GM19193 (cell line): ENCODE data around the gene ACTL6B.

Source experiments
- POLR2A ChIP-seq: IDR thresholded peaks from 4 replicates; pipeline ENCODE4 v1.6.1; 2011; ENCODE audit not compliant: insufficient read depth, insufficient read length; ENCODE audit errors: extremely low read depth

The ACTL6B gene

GRCh38 chr7:100686201-100686821 lies 30.1 kb upstream of the ACTL6B start:
- TF ChIP-seq POLR2A = no peak

GRCh38 chr7:100685631-100686145 lies 29.4 kb upstream of the ACTL6B start:
- no peak for TF ChIP-seq POLR2A

- no peak for TF ChIP-seq POLR2A
These were observed 28.9 kb upstream of the ACTL6B start for GRCh38 chr7:100685049-100685605.

- TF ChIP-seq POLR2A = no peak
These were observed 28.3 kb upstream of the ACTL6B start for GRCh38 chr7:100684534-100685042.

GRCh38 chr7:100683659-100684533 lies 27.6 kb upstream of the ACTL6B start:
- TF ChIP-seq POLR2A = no peak

GRCh38 chr7:100682991-100683658 lies 26.9 kb upstream of the ACTL6B start:
- TF ChIP-seq POLR2A = no peak

- TF ChIP-seq POLR2A = no peak
These were observed 26.0 kb upstream of the ACTL6B start for GRCh38 chr7:100682228-100682741.

- no peak for TF ChIP-seq POLR2A
These were observed 25.4 kb upstream of the ACTL6B start for GRCh38 chr7:100681491-100682227.

- TF ChIP-seq POLR2A = no peak
These were observed 24.5 kb upstream of the ACTL6B start for GRCh38 chr7:100680576-100681271.

- no peak for TF ChIP-seq POLR2A
These were observed 23.8 kb upstream of the ACTL6B start for GRCh38 chr7:100679927-100680575.

- no peak for TF ChIP-seq POLR2A
These were observed 23.1 kb upstream of the ACTL6B start for GRCh38 chr7:100679129-100679926.
